Cardiac ventricle fibroblast (primary cell): ENCODE data around the gene C16orf78. TPM values are rescaled to one million over a fixed set of nuclear protein-coding genes. Genes with fewer than 3 reads are reported as not detected.

Experiments used
- total RNA-seq: library from RNA; depleted of rRNA; stranded (reverse); fragments of >200 nt; gene quantifications from 2 replicates; pipeline ENCODE4 v1.2.3, GENCODE V29; 2015

The C16orf78 gene, protein sequence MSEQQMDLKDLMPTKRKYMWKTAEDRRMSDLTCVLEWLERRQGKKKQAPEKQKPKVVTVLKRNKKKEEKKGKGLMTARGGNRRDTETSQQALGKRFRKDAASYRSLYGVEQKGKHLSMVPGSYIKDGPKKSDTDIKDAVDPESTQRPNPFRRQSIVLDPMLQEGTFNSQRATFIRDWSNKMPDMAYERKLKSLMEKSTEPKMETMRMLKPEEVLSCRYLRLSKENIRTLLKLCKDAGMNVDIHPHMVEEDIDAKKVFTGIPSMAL
- not detected in 2 replicates for total RNA-seq

DNA sequence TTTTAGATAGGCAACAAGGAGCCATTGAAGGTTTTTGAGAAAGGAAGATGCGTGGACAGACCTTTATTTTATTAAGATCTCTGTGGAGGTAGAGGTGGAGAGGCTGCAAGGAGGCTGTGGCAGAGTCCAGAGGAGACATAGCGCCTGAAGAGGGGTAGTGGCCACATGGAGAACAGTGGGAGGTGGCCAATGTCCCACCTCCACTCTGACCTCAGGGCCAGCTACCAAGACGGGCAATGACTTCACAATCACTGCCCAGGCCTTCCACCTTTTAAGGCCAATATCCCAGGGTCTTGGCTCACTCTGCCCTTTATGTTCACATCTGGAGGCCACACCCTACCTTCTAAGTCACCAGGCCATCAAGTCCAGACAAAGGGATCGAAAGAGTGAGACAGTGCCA lies at the start of gene C16orf78:
Gene C16orf78, plus strand, starts transcription at position 301 of the 400 bp plus-strand sequence. CDS start 136 bp downstream, outside the sequence.

Other genes starting within 250 kb of the C16orf78 start
- not detected in 2 replicates for gene CBLN1, start 92.0 kb upstream of the C16orf78 start, total RNA-seq